ENCODE results near the gene SLC25A22.

SLC25A22 gene

DNA sequence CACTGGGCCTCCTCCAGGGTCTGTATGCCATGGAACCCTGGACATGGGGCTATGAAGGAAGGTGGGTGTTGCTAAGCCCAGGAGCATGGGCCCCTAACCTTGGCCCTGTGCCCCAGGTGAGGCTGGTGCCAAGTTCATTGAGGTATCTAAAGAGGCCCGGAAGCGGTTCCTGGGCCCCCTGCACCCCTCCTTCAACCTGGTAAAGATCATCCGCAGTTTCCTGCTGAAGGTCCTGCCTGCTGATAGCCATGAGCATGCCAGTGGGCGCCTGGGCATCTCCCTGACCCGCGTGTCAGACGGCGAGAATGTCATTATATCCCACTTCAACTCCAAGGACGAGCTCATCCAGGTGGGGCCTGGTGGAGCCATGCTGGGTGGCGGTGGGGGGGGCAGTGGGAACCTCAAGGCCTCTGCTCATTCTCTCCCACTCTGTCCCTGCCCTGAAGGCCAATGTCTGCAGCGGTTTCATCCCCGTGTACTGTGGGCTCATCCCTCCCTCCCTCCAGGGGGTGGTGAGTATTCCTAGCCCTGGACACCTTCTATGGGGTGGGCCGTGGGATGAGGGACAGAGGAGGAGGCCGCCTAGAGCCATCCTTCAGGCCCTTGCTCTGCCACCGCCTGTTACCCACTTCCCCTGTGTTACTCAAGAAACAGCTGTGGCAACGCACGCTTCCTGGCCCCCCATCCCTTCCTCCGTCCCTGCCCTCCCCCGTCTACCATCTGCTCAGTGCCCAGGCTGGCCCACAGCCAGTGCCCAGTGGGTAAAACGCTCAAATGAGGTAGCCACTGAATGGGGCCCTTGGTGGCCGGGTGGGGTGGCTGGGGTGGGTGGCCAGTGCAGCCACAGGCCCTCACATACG is 23.7 kb upstream of the SLC25A22 start:
- H3K27ac Mint-ChIP-seq: no peak overlapping the region
- H3K9me3 Mint-ChIP-seq: no peaks in the 10 kb centered on the region
- no peak overlapping the region for H3K4me3 Mint-ChIP-seq
- ATAC-seq (ENCODE audit: low read depth) (no peak), DNase-seq (ENCODE audit: low spot score in 2 of 2) (no peak)
- peaks cover 9% of the 10 kb centered on the region for H3K4me1 Mint-ChIP-seq
- no peaks in the 10 kb centered on the region for H3K27me3 Mint-ChIP-seq
- peaks cover 6% of the 10 kb centered on the region for H3K36me3 Mint-ChIP-seq

DNA sequence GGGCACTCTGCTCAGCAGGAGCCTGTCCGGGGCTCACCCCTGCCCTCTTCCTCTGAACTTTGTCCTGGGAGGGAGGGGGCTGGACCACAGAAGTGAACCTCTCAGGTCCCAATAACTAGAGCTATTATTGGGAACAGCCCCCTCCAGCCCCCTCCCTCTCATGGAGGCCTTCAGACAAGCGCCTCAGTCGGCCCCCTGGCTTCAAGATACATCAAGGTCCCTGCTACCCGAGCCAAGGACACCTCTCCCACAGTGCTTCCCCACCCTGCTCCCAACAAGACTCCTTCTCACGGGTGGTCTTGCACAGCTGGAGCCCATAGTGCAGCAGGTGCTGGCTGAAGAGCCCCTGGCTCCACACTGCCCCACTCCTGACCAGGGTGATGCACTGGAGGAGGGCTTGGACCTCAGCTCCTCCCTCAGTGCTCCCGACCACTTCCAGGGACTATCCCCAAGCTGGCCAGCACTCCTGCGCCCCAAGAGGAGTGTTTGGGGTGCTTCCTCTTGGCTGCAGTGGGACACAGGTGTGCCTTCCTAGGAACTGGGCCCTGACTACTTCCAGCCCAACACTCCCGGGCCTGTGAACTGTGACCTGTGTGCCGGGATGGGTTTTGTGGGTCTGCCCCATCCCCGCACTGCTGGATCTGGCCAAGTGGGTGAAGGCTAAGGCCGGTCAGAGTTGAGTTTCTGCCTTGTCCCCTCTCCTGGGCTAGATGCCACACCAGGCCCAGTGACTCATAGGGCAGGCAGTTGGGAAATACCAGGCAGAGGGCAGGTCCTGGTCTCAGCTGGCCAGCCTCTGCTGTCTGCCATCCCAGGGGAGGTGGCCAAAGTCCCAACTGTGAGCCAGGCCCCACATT is 22.8 kb upstream of the SLC25A22 start:
- Mint-ChIP-seq H3K9me3 (no peaks in the 10 kb centered on the region), H3K27ac (no peak overlapping the region), H3K4me1 (peaks cover 9% of the 10 kb centered on the region), H3K36me3 (peaks cover 6% of the 10 kb centered on the region), H3K4me3 (peak overlapping the region; percentile 88), H3K27me3 (no peaks in the 10 kb centered on the region)
- DNase-seq (ENCODE audit: low spot score in 2 of 2): no peak
- no peak for ATAC-seq (ENCODE audit: low read depth)

DNA sequence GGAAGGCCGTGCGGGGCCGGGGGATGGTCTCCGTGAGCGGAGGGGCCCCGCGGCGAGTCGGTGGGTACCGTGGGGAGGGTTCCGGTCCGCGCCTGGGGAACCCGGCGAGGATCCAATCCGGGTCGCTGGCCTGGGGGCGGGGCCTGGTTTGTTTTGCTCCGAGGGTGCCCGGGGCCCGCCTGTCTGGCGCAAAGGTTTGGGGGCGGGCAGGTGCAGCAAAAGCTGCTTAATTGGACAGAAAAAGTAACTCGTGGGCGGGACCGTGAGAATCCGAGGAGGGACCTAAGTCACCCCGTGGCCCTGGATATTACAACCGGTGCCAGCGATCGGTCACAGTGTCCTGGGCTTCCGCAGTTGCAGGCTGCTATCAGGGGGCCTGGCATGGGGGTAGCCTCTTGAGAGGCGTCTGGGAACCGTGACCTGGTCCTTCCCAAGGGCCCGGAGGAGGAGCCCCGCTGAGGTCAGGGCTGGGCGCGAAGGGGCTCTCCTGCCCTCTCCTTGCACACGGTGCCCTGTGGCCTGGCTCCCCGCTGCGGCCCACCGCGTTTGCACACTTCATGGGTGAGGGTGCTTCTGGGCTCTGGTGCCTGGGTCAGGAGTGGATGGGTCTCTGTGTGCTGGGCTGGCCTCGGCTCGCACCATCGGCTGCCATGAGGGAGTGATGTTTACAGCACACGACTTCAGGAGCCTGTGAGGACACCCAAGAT is 22.0 kb upstream of the SLC25A22 start:
- Mint-ChIP-seq H3K4me1 (peaks cover 9% of the 10 kb centered on the region), H3K9me3 (no peaks in the 10 kb centered on the region), H3K36me3 (peaks cover 5% of the 10 kb centered on the region), H3K4me3 (peak overlapping the region; percentile 88), H3K27ac (peak overlapping the region; percentile 90), H3K27me3 (no peaks in the 10 kb centered on the region)
- peak; percentile 79 for ATAC-seq (ENCODE audit: low read depth)
- peak; percentile 88 to 95 for DNase-seq (ENCODE audit: low spot score in 2 of 2)

DNA sequence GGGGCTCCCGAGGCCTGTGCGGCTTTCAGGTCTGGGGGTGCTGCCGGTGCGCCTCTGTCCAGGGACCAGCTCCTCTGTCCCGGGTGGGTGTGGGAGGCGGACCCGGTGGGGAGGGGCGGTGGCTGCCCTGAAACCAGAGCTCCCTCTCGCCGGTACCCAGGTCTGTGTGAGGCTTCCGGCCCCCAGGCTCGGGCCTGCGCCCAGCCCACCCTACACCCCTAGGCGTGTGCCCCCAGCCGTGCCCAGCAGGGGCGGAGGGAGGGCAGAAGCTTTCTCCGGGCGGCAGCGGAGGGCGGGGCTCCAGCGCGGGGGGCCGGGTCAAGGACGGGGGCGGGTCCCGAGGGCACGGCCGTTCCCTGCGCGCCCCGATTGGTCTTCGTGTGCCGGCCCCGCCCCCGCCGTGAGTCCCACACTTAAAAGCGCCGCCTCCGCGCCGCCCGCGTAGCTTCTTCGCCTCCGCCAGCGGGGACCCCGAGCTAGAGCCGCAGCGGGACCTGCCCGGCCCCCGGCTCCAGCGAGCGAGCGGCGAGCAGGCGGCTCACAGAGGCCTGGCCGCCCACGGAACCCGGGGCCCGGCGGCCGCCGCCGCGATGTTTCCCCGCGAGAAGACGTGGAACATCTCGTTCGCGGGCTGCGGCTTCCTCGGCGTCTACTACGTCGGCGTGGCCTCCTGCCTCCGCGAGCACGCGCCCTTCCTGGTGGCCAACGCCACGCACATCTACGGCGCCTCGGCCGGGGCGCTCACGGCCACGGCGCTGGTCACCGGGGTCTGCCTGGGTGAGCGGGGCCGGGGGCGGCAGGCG is 21.2 kb upstream of the SLC25A22 start:
- DNase-seq (ENCODE audit: low spot score in 2 of 2) (peak; percentile 92 to 93), ATAC-seq (ENCODE audit: low read depth) (peak; percentile 72)
- H3K27me3 Mint-ChIP-seq: no peaks in the 10 kb centered on the region
- H3K27ac Mint-ChIP-seq: peak overlapping the region; percentile 90
- H3K4me3 Mint-ChIP-seq: peak overlapping the region; percentile 88
- H3K4me1 Mint-ChIP-seq: peaks cover 9% of the 10 kb centered on the region
- no peaks in the 10 kb centered on the region for H3K36me3 Mint-ChIP-seq
- H3K9me3 Mint-ChIP-seq: no peaks in the 10 kb centered on the region

DNA sequence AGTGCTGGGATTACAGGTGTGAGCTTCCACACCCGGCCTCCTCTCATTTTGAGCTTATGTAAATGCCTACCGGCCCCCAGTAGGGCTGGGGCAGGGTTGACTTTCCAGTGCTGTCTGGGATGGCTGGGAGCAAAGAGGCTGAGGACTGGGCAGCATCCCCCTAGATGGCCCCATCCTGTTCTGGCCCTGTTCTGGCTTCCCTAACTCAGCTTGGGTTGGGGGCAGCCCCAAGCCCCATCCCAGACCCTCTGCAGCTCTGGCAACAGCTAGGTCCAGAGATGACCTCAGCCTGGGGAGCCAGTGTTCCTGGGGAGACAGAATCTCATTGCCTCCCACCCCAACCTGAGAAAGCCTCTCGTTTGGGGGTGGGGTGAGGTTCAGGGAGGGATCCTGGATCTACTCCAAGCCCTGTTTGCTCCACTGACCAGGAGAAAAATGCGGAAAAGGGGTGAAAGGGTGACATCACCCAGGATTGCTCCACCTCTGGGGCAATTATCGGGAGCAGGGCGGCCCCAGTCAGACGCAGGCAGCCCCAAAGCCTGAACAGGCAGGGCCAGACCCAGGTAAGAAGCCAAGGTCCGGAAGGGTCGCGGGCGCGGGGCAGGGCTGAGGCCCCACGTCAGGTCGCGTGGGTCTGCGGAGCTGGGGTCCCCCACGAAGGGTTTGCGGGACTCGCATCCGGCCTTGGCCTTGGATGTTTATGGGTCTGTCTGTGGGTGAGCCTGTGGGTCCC is 20.5 kb upstream of the SLC25A22 start, which contains the start of gene PNPLA2:
Gene PNPLA2 (plus strand): TSS at position 519 of the 733 bp plus-strand sequence. CDS start 805 bp downstream, outside the sequence.
- Mint-ChIP-seq H3K27me3 (no peaks in the 10 kb centered on the region), H3K27ac (peak within 1 kb of the TSS; percentile 90), H3K4me3 (peak within 1 kb of the TSS; percentile 88), H3K36me3 (peaks cover 3% of the 10 kb centered on the region), H3K4me1 (peaks cover 12% of the 10 kb centered on the region), H3K9me3 (no peaks in the 10 kb centered on the region)
- ATAC-seq (ENCODE audit: low read depth) (no peak), DNase-seq (ENCODE audit: low spot score in 2 of 2) (no peak)

DNA sequence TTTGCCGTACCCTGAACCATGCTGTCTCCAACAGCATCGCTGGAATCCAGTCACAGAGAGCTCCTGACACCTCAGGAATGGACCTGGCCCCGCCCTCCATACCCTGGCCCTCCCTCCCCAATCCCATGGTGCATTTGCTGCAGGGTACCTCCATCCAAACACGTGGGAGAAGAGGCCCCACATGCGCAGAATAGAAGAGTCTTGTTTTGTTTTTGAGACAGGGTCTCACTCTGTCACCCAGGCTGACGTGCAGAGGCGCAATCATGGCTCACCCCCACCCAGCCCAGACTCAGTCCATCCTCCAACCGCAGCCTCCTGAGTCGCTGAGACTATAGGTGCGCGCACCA is 18.3 kb upstream of the SLC25A22 start:
- Mint-ChIP-seq H3K4me3 (no peak overlapping the region), H3K36me3 (peaks cover 8% of the 10 kb centered on the region), H3K4me1 (peaks cover 16% of the 10 kb centered on the region), H3K27ac (no peak overlapping the region), H3K27me3 (no peaks in the 10 kb centered on the region), H3K9me3 (no peaks in the 10 kb centered on the region)
- ATAC-seq (ENCODE audit: low read depth) (no peak), DNase-seq (ENCODE audit: low spot score in 2 of 2) (no peak)

DNA sequence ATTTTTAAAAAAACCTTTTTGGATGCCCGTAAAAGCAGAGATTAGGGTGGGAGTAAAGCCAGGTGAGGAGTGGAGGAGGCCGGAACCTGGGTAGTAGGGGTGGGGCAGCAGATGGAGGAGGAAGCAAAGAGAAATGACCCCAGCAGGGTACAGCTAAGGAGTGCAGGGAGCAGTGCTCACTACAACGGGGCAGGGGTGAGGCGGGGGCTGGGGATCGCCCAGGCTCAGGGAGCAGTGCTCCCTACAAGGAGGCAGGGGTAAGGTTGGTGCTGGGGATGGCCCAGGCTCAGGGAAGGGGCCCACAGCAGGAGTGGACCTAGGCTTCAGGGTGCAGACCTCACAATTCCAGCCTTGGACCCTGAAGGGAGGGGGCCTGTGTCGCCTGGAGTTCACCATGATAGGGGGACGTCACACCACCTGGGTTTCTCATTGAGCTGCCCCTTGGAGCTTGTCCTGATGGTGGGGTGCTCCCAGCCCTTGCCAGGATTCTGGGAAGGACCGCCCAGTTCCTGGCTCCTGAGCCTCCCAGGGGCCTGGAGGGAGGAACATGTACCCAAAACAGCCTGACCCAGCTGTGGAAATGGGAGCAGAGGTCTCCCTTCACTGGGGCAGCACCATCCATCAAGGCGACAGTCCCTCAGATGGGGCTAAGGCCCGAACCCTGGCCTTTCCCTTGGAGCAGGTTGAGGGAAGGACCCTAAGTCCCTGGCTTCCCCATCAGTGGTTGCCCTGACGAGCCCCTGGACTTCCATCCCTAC is 17.8 kb upstream of the SLC25A22 start:
- ATAC-seq (ENCODE audit: low read depth) (no peak), DNase-seq (ENCODE audit: low spot score in 2 of 2) (no peak)
- H3K27me3 Mint-ChIP-seq: no peaks in the 10 kb centered on the region
- H3K4me3 Mint-ChIP-seq: no peak overlapping the region
- peaks cover 12% of the 10 kb centered on the region for H3K4me1 Mint-ChIP-seq
- H3K36me3 Mint-ChIP-seq: peaks cover 8% of the 10 kb centered on the region
- H3K9me3 Mint-ChIP-seq: no peaks in the 10 kb centered on the region
- H3K27ac Mint-ChIP-seq: no peak overlapping the region

DNA sequence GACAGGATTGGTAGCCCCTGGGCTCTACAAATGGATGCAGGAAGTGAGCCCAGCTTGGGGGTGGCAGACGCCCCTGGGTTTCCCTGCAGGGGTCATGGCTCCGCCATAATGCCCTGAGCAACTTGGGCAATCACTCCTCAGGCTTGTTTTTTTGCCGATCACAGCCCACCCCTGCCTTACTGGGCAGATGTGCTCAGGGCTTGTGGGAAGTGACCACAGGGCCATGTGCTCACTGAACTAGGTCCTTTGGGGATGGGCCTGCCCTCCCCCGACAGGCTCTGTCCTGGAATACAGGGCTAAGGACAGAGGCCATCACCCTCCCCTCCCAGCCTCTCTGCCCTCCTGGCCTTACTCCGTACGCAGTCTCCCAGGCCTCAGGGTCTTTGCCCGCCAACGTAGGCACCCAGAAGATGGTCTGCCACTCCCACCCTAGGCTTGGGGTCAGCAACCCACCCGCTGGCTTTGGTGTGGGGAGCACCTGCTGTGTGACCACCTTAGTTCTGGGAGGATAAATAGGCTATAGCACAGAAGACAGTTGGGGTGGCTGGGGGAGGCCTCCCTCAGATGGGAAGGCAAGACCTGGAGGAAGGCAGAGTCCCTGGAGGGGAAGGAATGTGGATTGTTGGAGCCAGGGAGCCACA is 15.5 kb upstream of the SLC25A22 start:
- peaks cover 8% of the 10 kb centered on the region for H3K36me3 Mint-ChIP-seq
- H3K4me1 Mint-ChIP-seq: peaks cover 11% of the 10 kb centered on the region
- H3K4me3 Mint-ChIP-seq: no peak overlapping the region
- no peaks in the 10 kb centered on the region for H3K27me3 Mint-ChIP-seq
- no peak overlapping the region for H3K27ac Mint-ChIP-seq
- no peak for ATAC-seq (ENCODE audit: low read depth)
- DNase-seq (ENCODE audit: low spot score in 2 of 2): no peak
- no peaks in the 10 kb centered on the region for H3K9me3 Mint-ChIP-seq

DNA sequence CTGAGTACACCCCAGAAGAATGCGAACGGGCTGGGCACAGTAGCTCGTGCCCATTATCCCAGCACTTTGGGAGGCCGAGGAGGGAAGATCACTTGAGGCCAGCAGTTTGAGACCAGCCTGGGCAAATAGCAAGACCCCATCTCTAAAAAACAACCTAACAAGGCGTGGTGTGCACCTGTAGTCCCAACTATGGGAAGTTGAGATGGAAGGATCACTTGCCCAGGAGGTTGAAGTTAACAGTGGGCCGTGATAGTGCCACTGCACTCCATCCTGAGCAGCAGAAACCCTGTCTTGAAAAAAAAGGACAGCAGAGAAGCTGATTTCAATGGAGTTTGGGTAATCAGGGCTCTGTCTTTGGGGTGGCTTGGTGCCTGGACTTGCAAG is 15.0 kb upstream of the SLC25A22 start:
- H3K4me3 Mint-ChIP-seq: no peak overlapping the region
- ATAC-seq (ENCODE audit: low read depth) (no peak), DNase-seq (ENCODE audit: low spot score in 2 of 2) (no peak)
- H3K4me1 Mint-ChIP-seq: peaks cover 10% of the 10 kb centered on the region
- no peaks in the 10 kb centered on the region for H3K9me3 Mint-ChIP-seq
- H3K27me3 Mint-ChIP-seq: no peaks in the 10 kb centered on the region
- no peak overlapping the region for H3K27ac Mint-ChIP-seq
- peaks cover 8% of the 10 kb centered on the region for H3K36me3 Mint-ChIP-seq

DNA sequence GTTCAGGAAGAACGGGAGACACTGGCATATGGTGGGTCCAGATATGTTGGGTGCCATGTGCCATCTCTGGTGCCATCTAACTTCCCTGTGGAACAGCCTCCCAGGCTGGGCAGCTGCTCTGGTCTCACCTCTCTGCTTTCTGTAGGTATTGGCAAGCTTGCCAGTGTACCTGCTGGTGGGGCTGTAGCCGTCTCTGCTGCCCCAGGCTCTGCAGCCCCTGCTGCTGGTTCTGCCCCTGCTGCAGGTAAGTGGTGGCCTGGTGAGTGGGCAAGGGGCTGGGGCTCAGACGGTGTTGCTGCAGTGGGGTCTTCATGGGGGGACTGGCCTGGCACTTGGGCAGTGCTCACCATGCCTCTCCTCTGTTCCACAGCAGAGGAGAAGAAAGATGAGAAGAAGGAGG is 14.3 kb upstream of the SLC25A22 start:
- Mint-ChIP-seq H3K27ac (peak overlapping the region; percentile 31), H3K9me3 (no peaks in the 10 kb centered on the region), H3K27me3 (no peaks in the 10 kb centered on the region), H3K4me3 (no peak overlapping the region), H3K36me3 (peaks cover 8% of the 10 kb centered on the region), H3K4me1 (peaks cover 13% of the 10 kb centered on the region)
- DNase-seq (ENCODE audit: low spot score in 2 of 2): no peak
- ATAC-seq (ENCODE audit: low read depth): no peak

DNA sequence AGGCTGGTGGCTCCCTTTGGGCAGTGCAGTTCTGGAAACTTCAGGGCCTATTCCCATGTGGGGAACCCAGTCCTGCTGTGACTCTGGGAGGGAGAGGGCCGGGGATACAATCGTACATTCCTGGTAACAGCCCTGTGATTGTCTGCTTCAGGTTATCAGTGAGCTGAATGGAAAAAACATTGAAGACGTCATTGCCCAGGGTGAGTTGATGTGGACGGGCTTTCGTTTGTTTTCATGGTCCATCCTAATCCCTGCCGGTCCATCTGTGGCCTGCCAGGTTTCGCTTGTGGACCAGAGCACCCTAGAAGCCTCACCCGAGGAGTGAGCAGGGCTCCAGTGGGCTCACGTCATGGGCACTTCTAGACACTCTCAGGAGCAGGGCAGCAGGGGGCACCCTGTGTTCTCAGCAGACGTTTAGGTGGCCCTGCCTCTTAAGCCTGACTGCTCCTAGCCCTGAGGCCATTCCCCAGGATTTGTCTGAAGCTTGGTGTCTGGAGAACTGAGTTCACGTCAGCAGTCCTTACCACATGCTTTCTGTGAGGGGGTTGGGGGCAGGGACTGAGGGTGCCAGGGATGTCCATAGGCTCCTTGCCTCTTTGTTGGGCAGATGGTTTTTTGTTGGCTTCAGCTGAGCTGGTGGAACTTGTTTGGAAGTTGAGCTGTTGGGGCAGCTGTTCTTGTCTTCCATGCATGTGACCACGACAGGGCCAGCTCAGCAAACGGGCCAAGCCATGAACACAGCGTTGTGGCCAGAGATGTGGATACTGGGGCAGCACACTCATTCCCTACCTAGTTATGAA is 13.6 kb upstream of the SLC25A22 start:
- peaks cover 13% of the 10 kb centered on the region for H3K4me1 Mint-ChIP-seq
- no peaks in the 10 kb centered on the region for H3K27me3 Mint-ChIP-seq
- H3K4me3 Mint-ChIP-seq: peak overlapping the region; percentile 94
- no peaks in the 10 kb centered on the region for H3K9me3 Mint-ChIP-seq
- DNase-seq (ENCODE audit: low spot score in 2 of 2): no peak
- peak overlapping the region; percentile 60 for H3K27ac Mint-ChIP-seq
- H3K36me3 Mint-ChIP-seq: peaks cover 8% of the 10 kb centered on the region
- no peak for ATAC-seq (ENCODE audit: low read depth)
